Smooth muscle cell (in vitro differentiated cells): Measurements from ENCODE around the gene PLCH2. TPM values are rescaled to one million over a fixed set of nuclear protein-coding genes. Genes with fewer than 3 reads are reported as not detected.

ENCODE experiments used
- DNase-seq: peaks from one replicate; lab custom pipeline; 2025; ENCODE audit not compliant: unreplicated experiment; lab: John Stamatoyannopoulos, UW
- H2AFZ ChIP-seq: fragments of 200-600 bp; sonication (generic); 2 replicates; pipeline ENCODE4 v1.6.0; 2016; ENCODE audit warnings: antibody characterized with exemption, low read depth, mild to moderate bottlenecking
- H3F3A ChIP-seq: fragments of 200-600 bp; sonication (generic); 2 replicates; pipeline ENCODE4 v1.6.0; 2017; ENCODE audit warnings: antibody characterized with exemption, low read depth
- H3K27ac ChIP-seq: fragments of 200-600 bp; sonication (generic); 2 replicates; pipeline ENCODE4 v1.5.1; 2016; ENCODE audit warnings: low read depth, mild to moderate bottlenecking
- H3K27me3 ChIP-seq: fragments of 200-600 bp; sonication (generic); 2 replicates; pipeline ENCODE4 v1.6.1; 2016; ENCODE audit warnings: low read depth, mild to moderate bottlenecking
- H3K36me3 ChIP-seq: fragments of 200-600 bp; sonication (generic); 2 replicates; pipeline ENCODE4 v1.5.1; 2016; ENCODE audit warnings: low read depth
- H3K4me1 ChIP-seq: fragments of 200-600 bp; sonication (generic); 2 replicates; pipeline ENCODE4 v1.5.1; 2016; ENCODE audit warnings: low read depth
- H3K4me2 ChIP-seq: fragments of 200-600 bp; sonication (generic); 2 replicates; pipeline ENCODE4 v1.6.0; 2016; ENCODE audit warnings: mild to moderate bottlenecking
- H3K4me3 ChIP-seq: fragments of 200-600 bp; sonication (generic); 2 replicates; pipeline ENCODE4 v1.5.1; 2016; ENCODE audit warnings: mild to moderate bottlenecking
- H3K79me2 ChIP-seq: fragments of 200-600 bp; sonication (generic); 2 replicates; pipeline ENCODE4 v1.6.0; 2016; ENCODE audit warnings: low read depth, mild to moderate bottlenecking
- H3K9ac ChIP-seq: fragments of 200-600 bp; sonication (generic); 2 replicates; pipeline ENCODE4 v1.6.0; 2016; ENCODE audit warnings: low read depth
- H3K9me3 ChIP-seq: fragments of 200-600 bp; sonication (generic); replicated peaks from 2 replicates; pipeline ENCODE4 v1.5.1; 2016; ENCODE audit warnings: low read depth
- H4K20me1 ChIP-seq: fragments of 200-600 bp; sonication (generic); 2 replicates; pipeline ENCODE4 v1.6.0; 2016; ENCODE audit warnings: low read depth
- CTCF ChIP-seq: fragments of 200-600 bp; sonication (generic); IDR thresholded peaks from 2 replicates; pipeline ENCODE4 v1.5.1; 2017; ENCODE audit warnings: borderline replicate concordance, mild to moderate bottlenecking, antibody characterized with exemption; ENCODE audit not compliant: insufficient read depth, poor library complexity, severe bottlenecking
- WGBS: methylation state at CpG from one replicate; pipeline ENCODE4 v1.1.7; 2016; ENCODE audit warnings: low lambda C conversion rate; 5-methylcytosine and 5-hydroxymethylcytosine counted together
- polyA plus RNA-seq: library from polyadenylated mRNA; unstranded; fragments of >200 nt; fragmentation: Nextera tagmentation; extraction: Ambion mirVana; gene quantifications from 2 replicates; pipeline ENCODE4 v1.2.1, GENCODE V29; 2016
- total RNA-seq: library from RNA; depleted of rRNA; stranded (reverse); fragments of >200 nt; gene quantifications from 2 replicates; pipeline ENCODE4 v1.2.3, GENCODE V29; 2014

The PLCH2 gene
- total and polyA plus RNA-seq, 2 experiments from 2014 or later, result 0.09 to 0.13 TPM

- no peak for TF ChIP-seq CTCF
- no peak overlapping the region for H3K27ac ChIP-seq
- no peak overlapping the region for H2AFZ ChIP-seq
- DNase-seq, result no peak
- peaks cover 42% of the 10 kb centered on the region for H3K4me1 ChIP-seq
- no peaks in the 10 kb centered on the region for H3K79me2 ChIP-seq
- WGBS, result 30% methylated on average over 16 of the region's 39 CpGs
- peaks cover 3% of the 10 kb centered on the region for H3K27me3 ChIP-seq
- H4K20me1 ChIP-seq, result no peaks in the 10 kb centered on the region
- no peak overlapping the region for H3K9ac ChIP-seq
- H3K4me2 ChIP-seq, result peak overlapping the region; percentile 78
- no peaks in the 10 kb centered on the region for H3K36me3 ChIP-seq
- H3F3A ChIP-seq, result no peaks in the 10 kb centered on the region
- peak overlapping the region; percentile 8 for H3K4me3 ChIP-seq
- no peaks in the 10 kb centered on the region for H3K9me3 ChIP-seq
Observed at GRCh38 chr1:2540816-2541492, 64.9 kb downstream of the PLCH2 start.

- Histone ChIP-seq H3K4me1 (peaks cover 41% of the 10 kb centered on the region), H2AFZ (no peak overlapping the region), H3K36me3 (no peaks in the 10 kb centered on the region), H3K9ac (no peak overlapping the region), H3F3A (no peaks in the 10 kb centered on the region), H3K9me3 (no peaks in the 10 kb centered on the region), H3K79me2 (no peaks in the 10 kb centered on the region), H3K4me3 (no peak overlapping the region), H3K27ac (no peak overlapping the region), H4K20me1 (no peaks in the 10 kb centered on the region), H3K27me3 (peaks cover 3% of the 10 kb centered on the region), H3K4me2 (no peak overlapping the region)
- no peak for DNase-seq
- TF ChIP-seq CTCF, result no peak
- 94% methylated on average over 25 of the region's 25 CpGs for WGBS
Observed at GRCh38 chr1:2541619-2542245, 65.6 kb downstream of the PLCH2 start.

- Histone ChIP-seq H2AFZ (no peak overlapping the region), H3K36me3 (no peaks in the 10 kb centered on the region), H3K4me2 (no peak overlapping the region), H3K4me3 (no peak overlapping the region), H3K27me3 (peaks cover 3% of the 10 kb centered on the region), H3K9ac (no peak overlapping the region), H4K20me1 (no peaks in the 10 kb centered on the region), H3K4me1 (peaks cover 46% of the 10 kb centered on the region), H3K27ac (no peak overlapping the region), H3K79me2 (no peaks in the 10 kb centered on the region), H3F3A (no peaks in the 10 kb centered on the region), H3K9me3 (no peaks in the 10 kb centered on the region)
- DNase-seq, result no peak
- no peak for TF ChIP-seq CTCF
- WGBS, result 86% methylated on average over 11 of the region's 11 CpGs
Observed at GRCh38 chr1:2542246-2542915, 66.3 kb downstream of the PLCH2 start.
